Inferior parietal cortex (tissue), 1 donor: ENCODE data around the gene BRI3BP.

ENCODE experiments used
- DNase-seq: peaks from one replicate; pipeline ENCODE4 v3.0.0-alpha.2; 2016; ENCODE audit errors: extremely low spot score

Gene BRI3BP

DNA sequence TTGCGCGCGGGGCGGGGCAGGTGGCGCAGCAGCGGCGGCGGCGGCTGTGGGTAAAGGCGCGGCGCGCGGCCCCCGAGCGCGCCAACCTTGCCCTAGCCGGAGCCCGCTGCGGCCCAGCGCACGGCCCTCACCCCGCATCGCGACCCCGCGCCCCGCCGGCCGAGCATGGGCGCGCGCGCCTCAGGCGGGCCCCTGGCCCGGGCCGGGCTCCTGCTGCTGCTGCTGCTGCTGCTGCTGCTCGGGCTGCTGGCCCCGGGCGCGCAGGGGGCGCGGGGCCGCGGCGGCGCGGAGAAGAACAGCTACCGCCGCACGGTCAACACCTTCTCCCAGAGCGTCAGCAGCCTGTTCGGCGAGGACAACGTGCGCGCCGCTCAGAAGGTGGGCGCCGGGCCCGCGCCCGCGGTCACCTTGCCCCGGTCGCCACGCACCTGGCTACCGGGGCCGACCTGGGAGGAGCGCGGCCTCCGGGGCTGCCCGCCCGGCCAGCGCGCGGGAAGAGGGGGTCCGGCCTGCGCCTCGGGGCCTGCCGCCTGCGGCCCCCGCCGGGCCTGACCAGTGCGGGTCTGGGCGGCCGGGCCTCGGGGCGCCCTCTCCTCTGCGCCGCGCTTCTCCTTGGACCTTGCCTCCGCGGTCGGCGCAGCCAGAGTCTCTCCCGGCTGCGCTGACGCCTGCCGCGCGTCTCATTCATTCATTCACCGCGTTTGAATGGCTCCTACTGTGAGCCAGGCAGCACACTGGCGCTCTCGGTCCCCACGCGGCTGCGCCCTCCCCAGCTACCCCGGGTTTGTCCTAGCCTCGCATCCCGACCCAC, at the start of gene BRI3BP:
Gene BRI3BP (plus strand): TSS at position 20 of the 811 bp plus-strand sequence. CDS start 146 bp downstream, at position 166.
- peak; percentile 6 for DNase-seq

GRCh38 chr12:124946447-124946793, 47.0 kb upstream of the BRI3BP start:
- no peak for DNase-seq

GRCh38 chr12:124947013-124947412, 46.4 kb upstream of the BRI3BP start:
- DNase-seq: no peak

GRCh38 chr12:124947561-124948398, 45.7 kb upstream of the BRI3BP start:
- no peak for DNase-seq

GRCh38 chr12:124949066-124949465, 44.4 kb upstream of the BRI3BP start:
- no peak for DNase-seq

DNA sequence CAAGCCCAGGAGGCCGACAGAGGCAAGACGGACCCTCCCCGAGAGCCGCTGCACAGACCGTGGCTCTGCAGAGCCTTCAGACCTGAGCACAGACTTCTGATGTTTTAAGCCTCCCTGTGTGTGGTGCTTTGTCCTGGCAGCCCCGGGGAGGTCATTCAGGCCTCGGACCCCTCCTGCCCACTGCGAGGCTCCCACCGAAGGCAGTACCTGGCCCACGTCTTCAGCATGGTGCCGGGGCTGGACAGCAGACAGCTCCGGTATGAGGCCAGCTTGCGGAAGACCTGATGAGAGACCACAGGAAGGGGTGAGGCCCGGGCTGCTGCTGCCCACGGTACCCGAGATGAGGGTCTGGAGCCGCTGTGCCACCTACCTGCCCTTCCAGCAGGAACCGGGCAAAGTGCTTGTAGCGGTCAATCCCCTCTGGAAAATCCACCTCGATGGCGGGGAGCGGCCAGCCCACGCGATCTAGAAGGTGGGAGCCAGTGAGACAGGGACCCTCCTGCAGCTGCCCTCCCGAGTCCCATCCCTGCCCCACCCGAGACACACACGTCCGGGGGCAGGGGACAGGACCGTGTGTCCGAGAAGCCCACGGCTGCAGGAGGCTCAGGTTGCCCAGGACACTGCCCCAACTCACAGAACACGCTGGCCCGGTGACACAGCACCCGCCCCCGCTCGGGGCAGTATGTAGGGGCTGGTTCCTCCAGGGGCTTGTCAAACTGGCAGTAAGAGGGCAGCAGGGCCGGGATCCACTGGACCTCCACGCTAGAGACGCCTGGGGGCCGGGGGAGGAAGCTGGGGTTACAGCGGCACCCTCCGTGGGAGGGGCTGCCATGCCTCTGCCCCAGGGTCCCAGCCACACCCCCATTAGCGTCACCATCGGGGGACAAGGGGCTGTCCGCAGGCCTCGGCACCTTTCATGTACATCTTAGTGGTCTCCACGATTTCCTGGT, 43.4 kb upstream of the BRI3BP start:
- no peak for DNase-seq

DNA sequence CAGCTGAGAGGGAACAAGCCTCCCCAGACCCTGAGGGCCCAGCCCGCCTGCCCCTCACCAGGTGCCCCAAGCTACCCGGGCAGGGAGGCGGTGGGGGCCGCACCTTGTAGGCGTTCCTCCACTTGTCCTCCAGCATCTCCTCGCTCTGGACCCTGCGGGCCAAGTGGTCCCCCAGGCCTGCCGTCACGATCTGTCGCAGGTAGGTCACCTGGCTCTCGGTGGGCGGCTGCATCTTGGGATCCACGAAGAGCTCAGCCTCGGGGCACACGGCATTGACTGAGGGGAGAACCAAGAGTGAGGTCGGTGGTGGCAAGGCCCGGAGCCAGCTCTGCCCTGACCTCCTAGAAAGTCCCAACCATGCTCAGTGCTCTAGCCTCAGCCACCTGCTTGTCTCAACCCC, 41.1 kb upstream of the BRI3BP start:
- no peak for DNase-seq

DNA sequence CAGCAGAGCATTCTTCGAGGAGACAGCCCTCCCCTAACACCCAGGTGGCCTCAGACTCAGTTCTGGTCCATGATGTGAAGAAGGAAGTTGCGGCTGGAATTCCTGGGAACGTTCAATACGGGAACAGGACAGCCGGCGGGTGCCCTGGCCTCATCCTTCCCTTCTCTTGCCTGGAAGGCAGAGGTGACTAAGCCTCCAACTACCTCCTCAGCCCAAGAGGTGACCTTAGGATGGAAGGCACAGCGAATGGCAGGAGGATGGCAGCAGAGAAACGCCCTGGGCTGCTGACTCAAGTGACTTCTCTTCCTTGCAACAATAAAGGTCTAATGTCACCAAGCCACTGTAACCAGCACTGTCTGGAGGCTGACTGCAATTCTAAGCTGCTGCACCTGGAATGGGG, 40.6 kb upstream of the BRI3BP start:
- no peak for DNase-seq

- no peak for DNase-seq
Measured at GRCh38 chr12:124953689-124954405, 39.6 kb upstream of the BRI3BP start.

DNA sequence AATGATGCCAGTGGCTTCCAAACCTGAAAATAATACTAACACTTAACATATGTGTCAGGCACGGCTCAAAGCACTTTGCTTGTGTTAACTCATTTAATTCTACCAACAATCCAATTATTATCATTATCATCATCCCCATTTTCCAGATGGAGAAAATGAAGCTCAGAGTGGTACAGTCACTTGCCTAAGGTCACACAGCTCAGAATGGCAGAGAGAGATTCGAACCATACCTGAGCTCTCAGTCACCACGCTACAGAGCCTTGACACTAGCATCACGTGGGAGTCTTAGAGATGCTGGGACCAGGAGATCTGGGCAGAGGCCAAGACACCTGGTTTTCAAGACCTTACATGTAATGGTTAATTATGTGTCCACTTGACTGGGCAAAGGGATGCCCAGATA, 38.7 kb upstream of the BRI3BP start:
- DNase-seq: no peak

DNA sequence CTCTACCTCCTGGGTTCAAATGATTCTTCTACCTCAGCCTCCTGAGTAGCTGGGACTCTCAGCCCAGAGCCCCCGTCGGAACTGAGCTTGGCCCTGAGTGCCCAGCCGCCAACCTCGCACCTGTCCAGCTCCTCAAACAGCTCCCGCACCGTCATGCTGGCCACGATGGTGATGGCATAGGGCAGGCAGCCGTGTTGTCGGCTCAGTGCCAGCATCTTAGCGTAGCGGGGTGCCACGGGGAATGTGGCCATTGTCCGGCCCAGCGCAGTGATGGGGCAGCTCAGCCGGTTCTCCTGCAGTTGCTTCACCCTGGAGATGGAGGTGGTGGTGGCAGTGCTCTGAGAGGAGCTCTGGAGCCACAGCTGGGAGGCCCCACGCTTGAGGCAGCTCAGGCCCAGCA, 36.9 kb upstream of the BRI3BP start:
- DNase-seq: no peak

- DNase-seq: no peak
Measured at GRCh38 chr12:124961055-124961454, 32.4 kb upstream of the BRI3BP start.

GRCh38 chr12:124963211-124963610, 30.2 kb upstream of the BRI3BP start:
- no peak for DNase-seq

DNA sequence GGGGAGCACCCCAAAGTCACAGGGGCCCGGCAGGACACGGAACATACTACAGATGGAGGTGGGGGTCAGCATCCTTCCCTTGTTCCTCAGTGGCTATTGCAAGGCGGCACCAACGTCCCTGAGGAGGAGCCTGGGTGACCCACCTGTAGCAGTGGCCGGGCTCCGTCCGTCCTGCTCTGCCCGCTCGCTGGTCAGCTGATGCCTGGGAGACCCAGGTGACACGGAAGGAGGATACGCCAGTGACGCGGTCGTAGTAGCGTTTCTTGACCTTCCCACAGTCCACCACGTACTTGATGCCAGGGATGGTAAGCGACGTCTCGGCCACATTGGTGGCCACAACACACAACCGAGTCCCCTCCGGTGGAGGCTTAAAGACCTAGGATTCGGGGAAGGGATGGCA, 29.2 kb upstream of the BRI3BP start:
- no peak for DNase-seq

GRCh38 chr12:124964836-124965462, 28.5 kb upstream of the BRI3BP start:
- DNase-seq: no peak

- no peak for DNase-seq
Measured at GRCh38 chr12:124967016-124967739, 26.3 kb upstream of the BRI3BP start.

GRCh38 chr12:124968656-124969055, 24.8 kb upstream of the BRI3BP start:
- DNase-seq: no peak

GRCh38 chr12:124970647-124971402, 22.6 kb upstream of the BRI3BP start:
- no peak for DNase-seq

- DNase-seq: no peak
Measured at GRCh38 chr12:124971603-124972002, 21.8 kb upstream of the BRI3BP start.
